RWPE2 (cell line): ENCODE measurements around the gene DFFB.

Experiments used
- ATAC-seq: fragments of 200-7000 bp; cut with Tn5 transposase; 3 replicates; pipeline ENCODE4 v1.9.1; 2021; ENCODE audit warnings: low read depth
- DNase-seq: peaks from one replicate; pipeline ENCODE4 v3.0.0-alpha.2; 2020; ENCODE audit warnings: low spot score
- H3K27ac ChIP-seq: fragments of 450-650 bp; 2 replicates; pipeline ENCODE4 v1.5.1; 2017; ENCODE audit warnings: mild to moderate bottlenecking; ENCODE audit not compliant: poor library complexity, severe bottlenecking
- H3K27me3 ChIP-seq: fragments of 250-450 bp; sonication (Bioruptor Pico); 2 replicates; pipeline ENCODE4 v1.5.1; 2021; ENCODE audit warnings: mild to moderate bottlenecking, moderate library complexity; ENCODE audit not compliant: insufficient read depth, poor library complexity, severe bottlenecking
- H3K36me3 ChIP-seq: fragments of 250-450 bp; sonication (Bioruptor Pico); 2 replicates; pipeline ENCODE4 v1.5.1; 2020; ENCODE audit warnings: low read depth, mild to moderate bottlenecking, moderate library complexity
- H3K4me1 ChIP-seq: fragments of 250-450 bp; sonication (Bioruptor Pico); 2 replicates; pipeline ENCODE4 v1.5.1; 2021; ENCODE audit warnings: mild to moderate bottlenecking, moderate library complexity; ENCODE audit not compliant: insufficient read depth, poor library complexity, severe bottlenecking
- H3K4me3 ChIP-seq: fragments of 250-450 bp; sonication (Bioruptor Pico); 2 replicates; pipeline ENCODE4 v1.5.1; 2021; ENCODE audit warnings: mild to moderate bottlenecking, moderate library complexity; ENCODE audit not compliant: severe bottlenecking
- H3K9me3 ChIP-seq: fragments of 250-450 bp; sonication (Bioruptor Pico); 2 replicates; pipeline ENCODE4 v1.5.1; 2021; ENCODE audit warnings: mild to moderate bottlenecking, moderate library complexity; ENCODE audit not compliant: severe bottlenecking
- TF ChIP-seq, protein P1 (sequence below): fragments of 450-650 bp; IDR thresholded peaks from one replicate; pipeline ENCODE4 v1.5.1; 2017; ENCODE audit warnings: mild to moderate bottlenecking, moderate library complexity; ENCODE audit not compliant: poor library complexity, severe bottlenecking

Gene DFFB

GRCh38 chr1:3919706-3920105, 62.4 kb downstream of the DFFB start:
- Histone ChIP-seq H3K9me3 (no peaks in the 10 kb centered on the region), H3K27me3 (no peaks in the 10 kb centered on the region), H3K4me1 (no peaks in the 10 kb centered on the region), H3K4me3 (no peak overlapping the region), H3K36me3 (no peaks in the 10 kb centered on the region), H3K27ac (no peak overlapping the region)
- DNase-seq (peak; percentile 37), ATAC-seq (no peak)
- TF ChIP-seq, protein P1, sequence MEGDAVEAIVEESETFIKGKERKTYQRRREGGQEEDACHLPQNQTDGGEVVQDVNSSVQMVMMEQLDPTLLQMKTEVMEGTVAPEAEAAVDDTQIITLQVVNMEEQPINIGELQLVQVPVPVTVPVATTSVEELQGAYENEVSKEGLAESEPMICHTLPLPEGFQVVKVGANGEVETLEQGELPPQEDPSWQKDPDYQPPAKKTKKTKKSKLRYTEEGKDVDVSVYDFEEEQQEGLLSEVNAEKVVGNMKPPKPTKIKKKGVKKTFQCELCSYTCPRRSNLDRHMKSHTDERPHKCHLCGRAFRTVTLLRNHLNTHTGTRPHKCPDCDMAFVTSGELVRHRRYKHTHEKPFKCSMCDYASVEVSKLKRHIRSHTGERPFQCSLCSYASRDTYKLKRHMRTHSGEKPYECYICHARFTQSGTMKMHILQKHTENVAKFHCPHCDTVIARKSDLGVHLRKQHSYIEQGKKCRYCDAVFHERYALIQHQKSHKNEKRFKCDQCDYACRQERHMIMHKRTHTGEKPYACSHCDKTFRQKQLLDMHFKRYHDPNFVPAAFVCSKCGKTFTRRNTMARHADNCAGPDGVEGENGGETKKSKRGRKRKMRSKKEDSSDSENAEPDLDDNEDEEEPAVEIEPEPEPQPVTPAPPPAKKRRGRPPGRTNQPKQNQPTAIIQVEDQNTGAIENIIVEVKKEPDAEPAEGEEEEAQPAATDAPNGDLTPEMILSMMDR: no peak

- no peak for ATAC-seq
- Histone ChIP-seq H3K9me3 (no peaks in the 10 kb centered on the region), H3K36me3 (no peaks in the 10 kb centered on the region), H3K4me1 (no peaks in the 10 kb centered on the region), H3K27me3 (no peaks in the 10 kb centered on the region), H3K4me3 (no peak overlapping the region), H3K27ac (no peak overlapping the region)
- TF ChIP-seq, protein P1: no peak
- DNase-seq: no peak
These were observed 64.5 kb downstream of the DFFB start for GRCh38 chr1:3921765-3922164.

GRCh38 chr1:3922201-3922725, 65.0 kb downstream of the DFFB start:
- Histone ChIP-seq H3K27me3 (no peaks in the 10 kb centered on the region), H3K36me3 (no peaks in the 10 kb centered on the region), H3K4me1 (no peaks in the 10 kb centered on the region), H3K9me3 (no peaks in the 10 kb centered on the region), H3K27ac (no peak overlapping the region), H3K4me3 (no peak overlapping the region)
- TF ChIP-seq, protein P1: no peak
- DNase-seq (no peak), ATAC-seq (peak; percentile 24; the same call in 1 of the 3 replicates)

- Histone ChIP-seq H3K9me3 (no peaks in the 10 kb centered on the region), H3K4me3 (no peak overlapping the region), H3K27ac (no peak overlapping the region), H3K27me3 (no peaks in the 10 kb centered on the region), H3K4me1 (no peaks in the 10 kb centered on the region), H3K36me3 (no peaks in the 10 kb centered on the region)
- no peak for ATAC-seq
- TF ChIP-seq, protein P1: no peak
- no peak for DNase-seq
These were observed 65.6 kb downstream of the DFFB start for GRCh38 chr1:3922851-3923250.

- Histone ChIP-seq H3K4me1 (no peaks in the 10 kb centered on the region), H3K9me3 (no peaks in the 10 kb centered on the region), H3K36me3 (no peaks in the 10 kb centered on the region), H3K27ac (no peak overlapping the region), H3K27me3 (no peaks in the 10 kb centered on the region), H3K4me3 (no peak overlapping the region)
- no peak for DNase-seq
- TF ChIP-seq, protein P1: no peak
- ATAC-seq: no peak
These were observed 66.3 kb downstream of the DFFB start for GRCh38 chr1:3923378-3924185.
